Measurements from ENCODE around the gene PDPK1.

DNA sequence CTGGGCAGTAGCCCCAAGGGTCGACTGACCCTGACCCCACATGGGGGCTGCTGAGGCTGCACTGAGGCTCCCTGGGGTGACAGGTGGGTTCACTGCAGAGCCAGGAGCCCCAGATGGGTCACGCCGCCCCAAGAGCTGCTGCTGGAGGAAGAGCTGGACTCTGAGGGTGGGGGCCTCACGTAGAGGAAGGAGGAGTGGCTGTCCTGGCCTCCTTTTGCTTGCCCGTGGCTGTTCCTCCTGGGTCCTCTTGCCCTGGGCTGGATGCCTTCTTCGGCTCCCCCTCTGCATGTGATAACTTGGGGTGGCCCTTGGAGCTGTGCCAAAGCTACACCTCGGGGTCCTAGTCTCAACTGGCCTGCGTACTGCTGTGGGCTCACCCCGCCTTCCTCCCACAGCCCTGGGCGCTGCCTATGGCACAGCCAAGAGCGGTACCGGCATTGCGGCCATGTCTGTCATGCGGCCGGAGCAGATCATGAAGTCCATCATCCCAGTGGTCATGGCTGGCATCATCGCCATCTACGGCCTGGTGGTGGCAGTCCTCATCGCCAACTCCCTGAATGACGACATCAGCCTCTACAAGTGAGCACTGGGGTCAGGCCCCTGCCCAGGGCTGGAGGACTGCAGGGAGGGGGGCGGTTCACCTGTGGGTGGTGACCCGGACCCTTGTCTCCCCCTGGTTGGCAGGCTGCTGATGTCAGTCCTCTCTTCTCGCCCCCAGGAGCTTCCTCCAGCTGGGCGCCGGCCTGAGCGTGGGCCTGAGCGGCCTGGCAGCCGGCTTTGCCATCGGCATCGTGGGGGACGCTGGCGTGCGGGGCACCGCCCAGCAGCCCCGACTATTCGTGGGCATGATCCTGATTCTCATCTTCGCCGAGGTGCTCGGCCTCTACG, 18.8 kb upstream of the PDPK1 start:
- TF ChIP-seq, protein P1, sequence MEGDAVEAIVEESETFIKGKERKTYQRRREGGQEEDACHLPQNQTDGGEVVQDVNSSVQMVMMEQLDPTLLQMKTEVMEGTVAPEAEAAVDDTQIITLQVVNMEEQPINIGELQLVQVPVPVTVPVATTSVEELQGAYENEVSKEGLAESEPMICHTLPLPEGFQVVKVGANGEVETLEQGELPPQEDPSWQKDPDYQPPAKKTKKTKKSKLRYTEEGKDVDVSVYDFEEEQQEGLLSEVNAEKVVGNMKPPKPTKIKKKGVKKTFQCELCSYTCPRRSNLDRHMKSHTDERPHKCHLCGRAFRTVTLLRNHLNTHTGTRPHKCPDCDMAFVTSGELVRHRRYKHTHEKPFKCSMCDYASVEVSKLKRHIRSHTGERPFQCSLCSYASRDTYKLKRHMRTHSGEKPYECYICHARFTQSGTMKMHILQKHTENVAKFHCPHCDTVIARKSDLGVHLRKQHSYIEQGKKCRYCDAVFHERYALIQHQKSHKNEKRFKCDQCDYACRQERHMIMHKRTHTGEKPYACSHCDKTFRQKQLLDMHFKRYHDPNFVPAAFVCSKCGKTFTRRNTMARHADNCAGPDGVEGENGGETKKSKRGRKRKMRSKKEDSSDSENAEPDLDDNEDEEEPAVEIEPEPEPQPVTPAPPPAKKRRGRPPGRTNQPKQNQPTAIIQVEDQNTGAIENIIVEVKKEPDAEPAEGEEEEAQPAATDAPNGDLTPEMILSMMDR (IDR thresholded peaks at IDR 0.05) = no peak
- no peak for TF ChIP-seq POLR2A (IDR thresholded peaks at IDR 0.05)
